ENCODE measurements around the gene CCDC181.

The CCDC181 gene

DNA sequence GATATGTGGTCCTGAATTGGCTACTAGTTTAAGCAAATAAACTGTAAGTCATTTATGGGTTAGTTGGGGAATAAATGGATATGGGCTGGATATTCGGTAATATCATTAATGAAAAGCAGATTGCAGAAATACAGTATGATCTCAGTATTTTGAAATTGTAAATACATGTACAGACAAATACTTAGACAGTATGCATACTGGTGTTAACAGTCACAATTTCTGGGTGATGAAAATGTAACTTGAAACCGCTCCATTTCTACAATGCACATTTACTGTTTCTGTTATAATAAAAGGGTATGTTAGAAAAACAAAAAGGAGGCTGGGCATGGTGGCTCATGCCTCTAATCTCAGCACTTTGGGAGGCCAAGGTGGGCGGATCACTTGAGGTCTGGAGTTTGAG, 31.3 kb downstream of the CCDC181 start:
- no peak for DNase-seq (ENCODE audit: low read depth in 2 of 2)

DNA sequence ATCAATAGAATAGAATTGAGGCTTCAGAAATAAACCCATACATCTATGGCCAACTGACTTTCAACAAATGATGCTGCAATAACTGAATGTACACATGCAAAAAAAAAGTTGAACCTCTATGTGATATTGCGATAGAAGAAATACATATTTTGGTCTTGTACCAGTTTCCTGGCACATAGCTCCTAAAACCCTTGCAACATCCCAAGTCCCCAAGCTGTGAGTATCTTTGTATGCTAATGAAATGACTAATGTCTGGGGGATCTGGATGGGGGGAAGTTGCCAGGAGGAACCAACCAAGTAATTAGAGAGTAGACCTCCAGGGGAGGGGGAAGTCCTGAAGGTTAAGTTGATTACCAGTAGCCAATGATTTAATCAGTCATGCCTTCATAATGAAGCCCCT, 34.9 kb downstream of the CCDC181 start:
- no peak for DNase-seq (ENCODE audit: low read depth in 2 of 2)

- no peak for DNase-seq (ENCODE audit: low read depth in 2 of 2)
These were observed 37.0 kb downstream of the CCDC181 start for GRCh38 chr1:169390303-169390702.

DNA sequence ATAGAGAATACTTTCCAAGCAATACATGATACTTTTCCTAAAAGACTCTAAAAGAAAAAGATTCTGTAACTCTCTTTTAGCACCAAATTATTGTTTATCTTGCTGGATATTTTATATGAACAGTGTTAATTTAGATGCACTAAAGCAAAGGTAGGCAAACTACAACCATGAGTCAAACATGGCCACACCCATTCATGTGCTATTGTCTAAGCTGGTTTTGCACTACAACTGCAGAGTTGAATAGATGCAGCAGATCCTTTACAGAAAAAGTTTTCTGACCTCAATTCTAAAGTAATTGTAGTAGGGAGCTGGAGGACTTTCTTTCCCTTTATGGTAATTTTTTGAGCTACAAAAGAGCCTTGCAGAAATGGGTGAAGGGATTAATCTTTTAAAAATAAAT, 39.9 kb downstream of the CCDC181 start:
- no peak for DNase-seq (ENCODE audit: low read depth in 2 of 2)

GRCh38 chr1:169383449-169383848, 43.8 kb downstream of the CCDC181 start:
- DNase-seq (ENCODE audit: low read depth in 2 of 2): no peak

- no peak for DNase-seq (ENCODE audit: low read depth in 2 of 2)
These were observed 46.1 kb downstream of the CCDC181 start for GRCh38 chr1:169381162-169381561.

GRCh38 chr1:169371404-169371803, 55.9 kb downstream of the CCDC181 start:
- no peak for DNase-seq (ENCODE audit: low read depth in 2 of 2)

- peak in 1 of 2 donors; percentile 11 for DNase-seq (ENCODE audit: low read depth in 2 of 2)
These were observed 58.9 kb downstream of the CCDC181 start for GRCh38 chr1:169368406-169368769.

DNA sequence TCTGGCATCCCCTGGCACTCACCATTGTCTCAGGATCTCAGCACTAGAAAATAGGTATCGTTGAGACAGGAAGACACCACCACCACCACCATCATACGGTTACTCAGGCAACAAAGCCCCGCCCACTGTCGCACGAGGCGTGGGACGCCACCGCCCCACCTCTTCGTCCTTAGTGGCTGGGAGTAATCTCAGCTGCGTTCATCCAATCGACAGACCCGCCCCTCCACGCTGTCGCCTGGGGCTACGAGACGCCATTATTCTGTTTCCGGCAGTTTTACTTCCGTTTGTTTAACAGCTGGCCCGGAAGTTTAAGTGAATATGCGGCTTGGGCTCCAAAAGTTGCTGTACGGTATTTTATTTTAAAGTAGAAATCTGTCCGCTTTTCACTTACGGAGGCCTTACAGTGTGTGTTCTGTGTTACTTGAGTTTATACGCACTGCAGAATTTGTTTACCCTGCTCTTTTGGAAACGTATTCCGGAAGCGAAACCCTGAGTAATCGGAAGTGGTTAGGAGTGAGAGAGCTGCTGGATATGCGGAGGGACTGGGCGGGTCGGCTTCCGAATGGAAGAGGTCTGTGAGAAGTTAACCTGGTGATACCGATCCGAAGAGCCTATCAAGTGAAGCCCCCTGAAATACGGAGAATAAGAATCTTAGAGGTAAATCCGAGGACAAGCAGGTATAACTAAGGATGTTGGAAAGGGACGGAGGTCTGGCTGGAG, 59.4 kb downstream of the CCDC181 start, which contains the start of the genes BLZF1 and NME7:
BLZF1 (plus strand) TSS at position 510 of the 720 bp plus-strand sequence. CDS start 1,328 bp downstream, outside the sequence.
NME7 (minus strand) TSS at position 112 of the 720 bp plus-strand sequence; CDS start at position 25, 87 bp downstream.
- DNase-seq (ENCODE audit: low read depth in 2 of 2): peak; percentile 97 to 98

DNA sequence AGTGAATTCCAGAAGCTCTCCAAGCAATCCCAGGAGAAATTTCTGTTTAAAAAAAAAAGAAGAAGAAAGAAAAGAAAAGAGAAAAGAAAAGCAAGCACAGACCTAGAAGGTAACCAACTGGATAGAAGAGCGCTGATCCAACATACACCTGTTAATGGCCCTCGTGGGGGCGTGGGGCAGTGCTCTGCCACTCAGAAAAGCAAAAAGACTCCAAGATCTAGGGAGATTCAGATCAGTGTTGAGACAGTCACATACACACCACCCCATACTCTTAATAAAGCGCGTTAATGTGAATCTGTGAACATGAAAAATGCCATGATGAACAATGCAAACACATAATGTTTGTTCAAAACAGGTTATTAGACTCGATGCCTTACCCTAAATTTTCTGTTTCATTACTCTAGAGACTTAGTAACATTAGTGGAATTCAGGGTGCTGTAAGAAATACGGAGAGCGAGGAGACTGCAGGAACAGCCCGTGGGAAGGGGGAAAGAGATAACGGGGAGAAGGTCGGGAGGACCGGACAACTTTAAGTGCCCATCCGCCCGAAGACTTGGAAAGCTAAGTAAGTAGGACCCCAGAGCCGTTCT, 60.1 kb downstream of the CCDC181 start:
- DNase-seq (ENCODE audit: low read depth in 2 of 2): no peak

GRCh38 chr1:169364948-169365347, 62.3 kb downstream of the CCDC181 start:
- DNase-seq (ENCODE audit: low read depth in 2 of 2): no peak

DNA sequence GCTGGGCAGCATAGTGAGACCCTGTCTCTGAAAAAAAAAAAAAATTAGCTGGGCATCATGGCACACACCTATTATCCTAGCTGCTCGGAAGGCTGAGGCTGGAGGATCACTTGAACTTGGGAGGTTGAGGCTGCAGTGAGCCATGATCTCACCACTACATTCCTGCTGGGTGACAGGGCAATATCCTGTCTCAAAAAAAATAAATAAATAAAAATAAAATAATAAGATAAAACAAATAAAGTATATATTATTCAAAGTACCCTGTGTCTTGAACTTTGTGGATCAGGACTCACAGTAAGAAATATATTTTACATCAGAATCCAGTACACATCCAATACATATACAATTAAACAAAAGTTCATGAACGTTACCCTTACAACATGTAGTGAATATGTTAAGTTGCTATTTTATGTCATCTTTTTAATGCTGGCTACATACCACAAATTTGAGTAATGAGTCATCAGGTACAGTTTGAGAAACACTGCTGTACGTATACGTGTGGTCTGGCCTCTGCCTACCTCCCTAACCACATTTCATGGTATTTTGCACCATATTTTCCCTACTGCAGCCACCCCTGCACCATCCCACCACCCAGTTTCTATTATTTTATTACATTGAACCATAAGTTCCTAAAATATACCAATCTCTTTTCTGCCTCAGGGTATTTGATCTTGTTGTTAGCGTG, 64.1 kb downstream of the CCDC181 start:
- no peak for DNase-seq (ENCODE audit: low read depth in 2 of 2)

- no peak for DNase-seq (ENCODE audit: low read depth in 2 of 2)
These were observed 66.0 kb downstream of the CCDC181 start for GRCh38 chr1:169361281-169361680.

DNA sequence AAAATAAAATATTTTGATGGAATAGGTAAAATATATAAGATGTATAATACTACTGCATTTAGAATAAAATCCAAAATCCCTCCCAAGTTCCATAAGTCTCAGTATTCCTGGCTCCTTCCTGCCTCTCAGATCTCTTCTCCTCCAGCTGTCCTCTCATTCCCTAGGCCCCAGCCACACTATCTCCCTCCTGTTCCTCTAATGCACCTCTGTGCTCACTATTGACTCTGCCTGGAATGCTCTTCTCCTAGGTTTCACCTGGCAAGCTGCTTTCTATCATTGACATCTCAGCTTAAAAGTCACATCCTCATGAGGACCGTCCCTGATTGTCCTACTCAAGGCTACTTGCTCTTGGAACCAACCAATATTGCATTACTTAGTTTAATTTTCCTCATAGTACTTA, 66.9 kb downstream of the CCDC181 start:
- no peak for DNase-seq (ENCODE audit: low read depth in 2 of 2)

DNA sequence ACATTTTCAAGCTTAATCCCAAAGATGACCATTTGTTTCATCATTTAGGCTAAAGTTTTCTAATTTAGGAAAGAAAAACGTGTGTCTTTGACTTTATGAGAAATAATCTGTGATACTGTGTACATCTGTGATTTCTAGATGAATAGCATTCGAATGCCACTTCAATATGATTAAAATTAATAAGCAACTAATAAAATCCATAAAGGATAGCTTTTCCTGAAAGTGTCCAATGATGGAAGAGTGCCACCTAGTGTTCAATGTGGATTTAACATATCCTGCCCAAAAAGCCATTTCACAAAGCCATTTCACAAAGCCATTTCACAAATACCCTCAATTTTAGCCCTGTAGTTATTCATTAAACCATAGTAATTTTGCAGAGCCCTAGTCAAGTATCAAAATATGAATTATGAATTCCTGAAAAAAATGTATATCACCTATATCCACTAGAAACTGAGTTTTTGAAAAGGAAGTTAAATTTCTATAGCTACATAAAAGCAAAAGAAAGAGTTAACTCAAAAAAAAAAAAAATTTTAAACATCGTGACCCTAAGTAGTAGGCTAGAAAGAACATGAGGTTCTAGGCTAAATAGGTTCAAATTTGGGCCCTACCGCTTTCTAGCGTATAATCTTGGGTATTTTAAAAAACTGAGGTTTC, 78.8 kb downstream of the CCDC181 start:
- DNase-seq (ENCODE audit: low read depth in 2 of 2): no peak

DNA sequence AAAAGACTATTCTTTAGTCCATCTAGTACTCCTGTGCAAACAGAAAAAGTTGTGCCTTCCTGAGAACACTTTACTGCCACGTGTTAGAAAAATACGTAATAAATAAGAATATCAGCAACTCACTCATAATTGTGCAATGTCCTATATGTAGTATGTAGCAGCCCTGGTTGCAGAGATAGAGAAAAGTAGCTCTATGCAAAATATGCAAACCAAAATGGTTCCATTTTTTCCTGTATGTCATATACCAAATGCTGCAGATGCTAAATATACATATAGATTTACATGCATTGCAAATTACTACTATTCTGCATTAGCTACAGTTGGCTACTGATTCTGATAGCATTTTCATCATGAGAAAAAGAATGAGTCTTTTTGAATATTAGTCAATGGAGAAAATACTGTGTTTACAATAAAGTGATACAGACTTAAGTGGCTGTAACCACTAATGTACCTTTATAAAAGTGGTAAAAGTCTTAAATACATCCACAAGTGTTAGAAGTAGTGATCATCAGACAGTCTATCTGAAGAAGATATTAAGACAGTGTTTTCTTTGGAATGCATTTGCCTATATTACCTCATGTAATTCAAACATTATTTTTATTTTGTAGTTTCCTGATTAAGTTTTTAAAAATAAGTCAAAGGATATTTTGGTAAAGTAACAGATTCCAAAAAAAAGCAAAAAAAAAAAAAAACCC, 79.4 kb downstream of the CCDC181 start:
- DNase-seq (ENCODE audit: low read depth in 2 of 2): no peak

- DNase-seq (ENCODE audit: low read depth in 2 of 2): no peak
These were observed 81.2 kb downstream of the CCDC181 start for GRCh38 chr1:169346036-169346589.

GRCh38 chr1:169345511-169345910, 81.8 kb downstream of the CCDC181 start:
- DNase-seq (ENCODE audit: low read depth in 2 of 2): no peak

All from stimulated activated CD8-positive, alpha-beta memory T cell treated with anti-CD3 and anti-CD28 coated beads, Interleukin-2, amount 100 ng/mL, for 1 hour (primary cell).